ENCODE measurements around the gene CST1. TPM values are rescaled to one million over a fixed set of nuclear protein-coding genes. Genes with fewer than 3 reads are reported as not detected.
A peak's percentile ranks its signal among the peaks of the same experiment; 100 is the strongest.
"Not testable (repeated sequence)": the region's sequence is repeated elsewhere in the genome, so short reads cannot be mapped to it uniquely, and the experiment has no call there.

CST1 gene
- polyA plus RNA-seq, 1 of the 3 experiments (the other 2 are of a cell fraction), result not detected

DNA sequence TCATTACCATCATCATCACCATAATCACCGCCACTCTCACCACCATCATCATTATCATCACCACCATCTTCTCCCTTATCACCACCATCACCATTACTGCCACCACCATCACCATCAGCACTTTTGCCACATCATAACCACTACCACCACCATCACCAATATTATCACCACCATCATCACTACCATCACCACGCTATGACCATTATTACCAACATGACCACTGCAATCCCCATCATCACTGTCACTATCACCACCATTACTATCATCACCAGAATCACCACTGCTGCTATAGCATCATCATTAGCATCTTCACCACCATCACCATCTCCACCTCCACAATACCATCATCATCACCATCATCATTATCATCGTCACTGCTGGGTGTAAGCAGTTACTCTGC is 25.6 kb downstream of the CST1 start (continued):
- TF ChIP-seq NRF1 (IDR thresholded peaks at IDR 0.05; ENCODE audit: low read depth, low read length), result no peak
- no peak for TF ChIP-seq RXRA (IDR thresholded peaks at IDR 0.05; ENCODE audit: borderline replicate concordance, low read depth)
- no peak for TF ChIP-seq MEF2A (IDR thresholded peaks at IDR 0.05; ENCODE audit: borderline replicate concordance, low read depth)
- no peak for TF ChIP-seq RCOR1 (IDR thresholded peaks at IDR 0.05; ENCODE audit: low read length)
- TF ChIP-seq, protein P1, sequence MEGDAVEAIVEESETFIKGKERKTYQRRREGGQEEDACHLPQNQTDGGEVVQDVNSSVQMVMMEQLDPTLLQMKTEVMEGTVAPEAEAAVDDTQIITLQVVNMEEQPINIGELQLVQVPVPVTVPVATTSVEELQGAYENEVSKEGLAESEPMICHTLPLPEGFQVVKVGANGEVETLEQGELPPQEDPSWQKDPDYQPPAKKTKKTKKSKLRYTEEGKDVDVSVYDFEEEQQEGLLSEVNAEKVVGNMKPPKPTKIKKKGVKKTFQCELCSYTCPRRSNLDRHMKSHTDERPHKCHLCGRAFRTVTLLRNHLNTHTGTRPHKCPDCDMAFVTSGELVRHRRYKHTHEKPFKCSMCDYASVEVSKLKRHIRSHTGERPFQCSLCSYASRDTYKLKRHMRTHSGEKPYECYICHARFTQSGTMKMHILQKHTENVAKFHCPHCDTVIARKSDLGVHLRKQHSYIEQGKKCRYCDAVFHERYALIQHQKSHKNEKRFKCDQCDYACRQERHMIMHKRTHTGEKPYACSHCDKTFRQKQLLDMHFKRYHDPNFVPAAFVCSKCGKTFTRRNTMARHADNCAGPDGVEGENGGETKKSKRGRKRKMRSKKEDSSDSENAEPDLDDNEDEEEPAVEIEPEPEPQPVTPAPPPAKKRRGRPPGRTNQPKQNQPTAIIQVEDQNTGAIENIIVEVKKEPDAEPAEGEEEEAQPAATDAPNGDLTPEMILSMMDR (IDR thresholded peaks at IDR 0.05), result no peak

DNA sequence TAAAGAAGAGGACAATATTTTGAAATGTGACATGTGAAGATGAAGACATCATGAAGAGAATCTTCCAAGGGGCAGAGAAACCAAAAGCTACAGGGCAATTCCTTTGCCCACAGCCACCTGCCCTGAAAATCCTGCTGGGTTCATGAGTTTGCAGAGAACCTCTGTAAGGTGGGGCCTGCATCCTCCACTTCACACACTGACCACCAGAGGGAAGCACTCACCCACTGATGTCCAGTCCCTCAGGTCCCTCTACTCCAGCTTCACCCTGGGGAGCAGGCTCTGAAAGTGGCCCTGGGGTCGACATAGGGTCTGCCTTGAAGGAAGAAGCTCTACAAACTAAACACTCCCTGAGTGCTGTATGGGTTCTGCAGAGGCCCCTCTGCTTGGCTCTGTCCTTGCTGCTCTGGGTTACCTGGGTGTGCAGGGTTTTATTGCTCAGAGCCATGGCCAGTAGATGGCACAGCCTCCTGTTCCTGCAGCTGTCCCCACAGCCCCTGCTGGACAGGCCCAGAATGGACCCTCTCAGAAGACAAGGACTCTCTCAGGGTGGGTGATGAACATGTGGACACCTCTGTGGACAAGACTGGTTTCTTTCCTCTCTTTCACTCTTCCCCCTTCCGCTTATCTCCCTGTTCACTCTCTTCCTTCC is 27.0 kb downstream of the CST1 start:
- H4K20me1 ChIP-seq (ENCODE audit: insufficient read depth); H3K27me3 ChIP-seq (ENCODE audit: insufficient read depth); H3K36me3 ChIP-seq (replicated peaks in 1 of 2; ENCODE audit: control insufficient read depth in 1 of 2, insufficient read depth in 2 of 2, low read length in 1 of 2); H3K9ac ChIP-seq; H3K27ac ChIP-seq (ENCODE audit: low read depth in 2 of 2, low read length in 1 of 2); H3K4me3 ChIP-seq (ENCODE audit: low read depth in 2 of 2, low read length in 1 of 2); H3K4me2 ChIP-seq; POLR2A ChIA-PET; H3K4me1 ChIP-seq (ENCODE audit: control insufficient read depth in 1 of 2, insufficient read depth in 2 of 2, low read depth in 1 of 2, low read length in 1 of 2); DNase-seq; H3K79me2 ChIP-seq (ENCODE audit: insufficient read depth); H2AFZ ChIP-seq (ENCODE audit: low read depth); H3K9me2 ChIP-seq; H3F3A ChIP-seq (replicated peaks; ENCODE audit: insufficient read depth); H3K9me3 ChIP-seq: not testable (repeated sequence)
- CTCF ChIA-PET, result interaction anchor here (0.7 to 1.2 kb wide), 2 partner anchors 75 to 266 kb away, joined by 3 read pairs; no protein-coding TSS in a partner anchor
- 27% methylated on average over 2 of the region's 2 CpGs for WGBS (ENCODE audit: low lambda C conversion rate)
- peak; percentile 32 for TF ChIP-seq RAD21 (IDR thresholded peaks at IDR 0.05; ENCODE audit: low read length)
- TF ChIP-seq, protein P1 (IDR thresholded peaks at IDR 0.05), result peak; percentile 16; the same call in 1 of the 2 replicates

DNA sequence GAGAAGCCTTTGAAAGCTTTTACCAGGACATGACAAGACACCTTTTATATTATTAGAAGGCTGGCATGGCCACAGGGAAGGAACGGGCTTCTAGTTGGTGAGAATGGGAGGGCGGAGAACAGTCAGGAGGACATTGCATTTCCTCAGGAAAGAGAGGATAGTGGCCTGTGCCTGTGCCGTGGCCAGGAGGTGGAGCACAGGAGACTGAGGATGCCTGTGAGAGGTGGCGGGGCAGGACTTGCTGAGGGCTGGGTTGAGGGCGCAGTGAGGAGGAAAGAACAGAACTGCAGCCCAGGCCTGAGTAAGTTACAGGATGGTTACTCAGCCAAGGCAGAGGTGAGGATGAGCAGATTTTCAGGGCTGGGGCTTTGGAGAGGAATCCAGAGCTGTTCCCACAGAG is 27.9 kb downstream of the CST1 start:
- H3K27ac ChIP-seq (ENCODE audit: low read depth in 2 of 2, low read length in 1 of 2); H3K4me2 ChIP-seq; H3K9ac ChIP-seq; H4K20me1 ChIP-seq (ENCODE audit: insufficient read depth); H3K9me3 ChIP-seq; H3K79me2 ChIP-seq (ENCODE audit: insufficient read depth); H3K36me3 ChIP-seq (replicated peaks in 1 of 2; ENCODE audit: control insufficient read depth in 1 of 2, insufficient read depth in 2 of 2, low read length in 1 of 2); H2AFZ ChIP-seq (ENCODE audit: low read depth); POLR2A ChIA-PET; H3K4me1 ChIP-seq (ENCODE audit: control insufficient read depth in 1 of 2, insufficient read depth in 2 of 2, low read depth in 1 of 2, low read length in 1 of 2); H3K4me3 ChIP-seq (ENCODE audit: low read depth in 2 of 2, low read length in 1 of 2); H3F3A ChIP-seq (replicated peaks; ENCODE audit: insufficient read depth); DNase-seq; H3K27me3 ChIP-seq (ENCODE audit: insufficient read depth); H3K9me2 ChIP-seq: not testable (repeated sequence)
- CTCF ChIA-PET, result interaction anchor here (1.2 kb wide), 1 partner anchor 76 kb away, joined by 3 read pairs; no protein-coding TSS in a partner anchor
- 26% methylated on average over 5 of the region's 5 CpGs for WGBS (ENCODE audit: low lambda C conversion rate)

All from SK-N-SH (cell line).